GM18909 (cell line): Measurements from ENCODE around the gene HSPB1.
"Not testable (repeated sequence)": the region's sequence is repeated elsewhere in the genome, so short reads cannot be mapped to it uniquely, and the experiment has no call there.

Experiments used
- ATAC-seq: cut with Tn5 transposase; IDR thresholded peaks from one replicate; pipeline ENCODE4 v1.9.1; 2021; ENCODE audit warnings: mild to moderate bottlenecking; ENCODE audit not compliant: unreplicated experiment, poor library complexity

HSPB1 gene

GRCh38 chr7:76302347-76303201 is at the start of gene HSPB1:
TSS of gene HSPB1 (plus strand) at chr7:76302673. CDS start at chr7:76302713, 40 bp downstream.
- ATAC-seq, result peak; percentile 59

GRCh38 chr7:76254781-76255180 is 47.7 kb upstream of the HSPB1 start:
- ATAC-seq, result no peak

- no peak for ATAC-seq
Measured at GRCh38 chr7:76257973-76258372, 44.5 kb upstream of the HSPB1 start.

DNA sequence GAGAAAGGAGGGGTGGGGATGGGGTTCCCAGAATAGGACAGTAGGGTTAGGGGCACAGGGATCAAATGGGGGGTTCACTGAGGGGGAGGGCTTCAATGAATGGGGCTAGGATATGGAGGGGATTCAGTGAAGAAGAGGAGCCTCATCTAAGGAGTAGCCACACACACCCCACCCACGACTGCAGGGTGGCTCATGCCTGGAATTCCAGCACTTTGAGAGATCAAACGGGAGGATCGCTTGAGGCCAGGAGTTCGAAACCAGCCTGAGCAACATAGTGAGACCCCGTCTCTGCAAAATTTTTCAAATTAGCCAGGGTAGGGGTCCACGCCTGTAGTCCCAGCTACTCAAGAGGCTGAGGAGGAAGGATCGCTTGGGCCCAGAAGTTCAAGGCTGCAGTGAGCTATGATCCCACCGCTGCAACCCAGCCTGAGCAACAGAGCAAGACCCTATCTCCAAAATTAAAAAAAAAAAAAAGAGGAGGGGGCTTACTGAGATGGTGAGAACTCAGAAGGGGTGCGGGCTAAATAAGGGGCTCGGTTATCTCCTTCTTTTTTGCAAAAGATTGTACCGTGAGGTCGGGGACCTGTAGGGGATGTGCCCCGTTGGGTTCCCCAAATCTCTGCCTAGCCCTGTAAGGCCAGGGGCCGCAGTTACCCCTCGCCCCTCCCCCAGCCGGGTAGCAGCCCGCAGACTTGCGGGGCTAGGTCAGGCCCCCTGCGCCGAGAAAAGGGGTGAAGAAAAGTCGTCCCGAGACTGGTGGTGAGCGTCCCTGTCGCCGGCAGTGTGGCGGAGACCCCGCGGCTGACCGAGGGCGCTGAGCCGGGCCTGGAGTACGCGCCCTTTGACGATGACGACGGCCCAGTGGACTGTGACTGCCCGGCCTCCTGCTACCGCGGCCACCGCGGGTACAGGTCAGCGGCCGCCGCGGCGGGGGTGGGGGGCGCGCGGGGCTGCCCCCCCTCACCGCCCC is 43.1 kb upstream of the HSPB1 start:
- no peak for ATAC-seq

DNA sequence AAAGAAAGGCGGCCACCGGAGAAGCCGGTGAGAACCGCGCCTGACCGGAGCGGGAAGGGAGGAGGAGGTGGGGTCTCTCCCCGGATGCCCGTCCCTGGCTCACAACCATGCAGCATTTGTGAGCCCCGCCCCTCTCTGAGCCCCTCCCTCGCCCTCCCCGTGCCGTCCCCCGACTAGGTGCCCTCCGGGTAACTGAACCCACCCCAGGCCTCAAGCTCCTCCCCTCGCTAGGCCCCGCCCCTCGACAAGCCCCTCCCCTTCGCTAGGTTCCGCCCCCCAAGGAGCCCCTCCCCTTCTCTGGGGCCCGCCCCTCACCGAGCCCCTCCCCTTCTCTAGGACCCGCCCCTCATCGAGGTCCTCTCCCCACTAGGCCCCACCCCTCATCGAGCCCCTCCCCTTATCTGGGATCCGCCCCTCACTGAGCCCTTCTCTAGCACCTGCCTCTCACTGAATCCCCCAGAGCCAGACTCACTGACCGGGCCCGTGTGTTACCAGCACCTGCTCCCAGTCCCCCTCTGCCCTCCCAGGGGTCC is 42.2 kb upstream of the HSPB1 start:
- no peak for ATAC-seq

- ATAC-seq, result no peak
Measured at GRCh38 chr7:76261329-76261728, 41.1 kb upstream of the HSPB1 start.

GRCh38 chr7:76261931-76262330 is 40.5 kb upstream of the HSPB1 start:
- ATAC-seq, result no peak

DNA sequence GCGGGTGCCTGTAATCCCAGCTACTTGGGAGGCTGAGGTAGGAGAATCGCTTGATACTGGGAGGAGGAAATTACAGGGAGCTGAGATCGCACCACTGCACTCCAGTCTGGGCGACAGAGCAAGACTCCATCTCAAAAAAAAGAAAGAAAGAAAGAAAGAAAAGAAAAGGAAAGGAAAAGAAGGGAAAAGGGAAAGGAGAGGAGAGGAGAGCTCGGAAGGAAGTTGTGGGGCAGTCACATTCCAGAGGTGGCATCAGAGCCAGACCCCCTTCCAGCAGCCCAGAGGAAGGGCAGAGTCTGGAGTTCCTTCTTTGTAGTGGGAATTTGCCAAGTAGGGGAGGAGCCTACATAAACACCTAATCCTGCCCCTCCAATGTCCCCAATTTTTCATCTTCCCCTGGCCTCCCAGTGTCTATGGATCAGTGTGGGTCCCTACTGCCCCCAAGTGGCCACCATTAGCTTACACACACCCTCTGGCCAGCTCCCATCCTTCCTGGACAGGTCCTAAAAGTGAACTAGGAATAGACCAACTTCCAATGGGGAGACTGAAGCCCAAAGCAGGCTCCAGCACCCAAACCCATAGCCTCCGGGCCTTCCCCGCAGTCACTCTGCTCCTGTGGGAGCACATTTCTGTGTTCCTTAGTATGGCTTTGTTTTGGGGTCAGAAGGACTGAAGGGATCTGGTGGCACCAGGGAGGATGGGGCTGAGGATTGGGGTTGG is 39.6 kb upstream of the HSPB1 start:
- ATAC-seq, result no peak

DNA sequence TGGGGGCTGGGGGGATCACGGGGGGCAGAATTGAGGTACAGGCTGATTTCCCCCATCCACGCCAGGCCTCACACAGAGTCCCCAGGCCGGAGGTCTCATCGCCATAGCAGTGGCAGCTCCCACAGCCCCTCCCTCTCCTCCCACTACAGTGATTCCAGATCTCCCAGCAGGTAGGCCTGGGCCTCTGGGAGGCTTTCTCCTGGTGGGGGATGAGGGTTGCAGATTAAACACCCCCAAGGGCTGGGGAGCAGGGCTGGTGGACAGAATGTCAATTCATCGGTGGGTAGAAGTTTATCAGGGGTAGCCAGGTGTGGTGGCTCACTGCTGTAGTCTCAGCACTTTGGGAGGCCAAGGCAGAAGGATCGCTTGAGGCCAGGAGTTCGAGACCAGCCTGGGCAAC is 37.2 kb upstream of the HSPB1 start:
- no peak for ATAC-seq

DNA sequence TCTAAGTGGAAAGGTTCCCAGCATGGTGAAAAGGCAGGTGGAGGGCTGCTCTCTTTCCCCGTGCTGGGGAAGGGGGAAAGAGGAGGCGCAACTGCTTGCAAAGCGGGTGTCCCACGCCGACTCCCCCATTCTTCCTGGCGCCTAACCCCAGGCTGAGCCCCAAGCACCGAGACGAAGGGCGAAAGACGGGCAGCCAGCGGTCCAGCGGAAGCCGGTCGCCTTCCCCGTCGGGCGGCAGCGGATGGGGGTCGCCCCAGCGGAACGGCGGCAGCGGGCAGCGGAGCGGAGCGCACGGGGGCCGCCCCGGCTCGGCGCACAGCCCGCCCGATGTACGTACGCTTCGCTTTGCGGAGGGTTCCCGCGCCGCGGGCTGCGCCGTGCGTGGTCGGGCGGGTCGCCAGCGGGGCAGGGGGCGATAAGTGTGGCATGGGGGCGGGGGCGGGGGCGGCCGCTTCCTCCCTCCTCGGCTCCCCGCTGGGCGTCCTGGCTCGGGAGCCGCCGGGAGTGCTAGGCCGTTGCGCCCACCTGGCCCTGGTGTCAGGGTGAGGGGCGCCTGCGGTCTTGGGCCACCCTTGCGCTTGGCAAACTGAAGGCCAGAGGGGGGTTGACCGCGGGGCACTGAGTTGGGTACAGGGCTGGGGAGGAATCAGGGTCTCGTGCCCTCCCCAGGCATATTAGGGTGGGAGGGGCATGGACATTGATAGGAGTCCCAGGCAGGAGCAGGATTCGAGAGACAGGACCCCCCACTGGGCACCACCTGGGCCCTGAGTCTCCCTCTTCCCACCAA is 35.2 kb upstream of the HSPB1 start:
- ATAC-seq, result no peak

- no peak for ATAC-seq
Measured at GRCh38 chr7:76267894-76268183, 34.6 kb upstream of the HSPB1 start.

- no peak for ATAC-seq
Measured at GRCh38 chr7:76268376-76268775, 34.1 kb upstream of the HSPB1 start.

DNA sequence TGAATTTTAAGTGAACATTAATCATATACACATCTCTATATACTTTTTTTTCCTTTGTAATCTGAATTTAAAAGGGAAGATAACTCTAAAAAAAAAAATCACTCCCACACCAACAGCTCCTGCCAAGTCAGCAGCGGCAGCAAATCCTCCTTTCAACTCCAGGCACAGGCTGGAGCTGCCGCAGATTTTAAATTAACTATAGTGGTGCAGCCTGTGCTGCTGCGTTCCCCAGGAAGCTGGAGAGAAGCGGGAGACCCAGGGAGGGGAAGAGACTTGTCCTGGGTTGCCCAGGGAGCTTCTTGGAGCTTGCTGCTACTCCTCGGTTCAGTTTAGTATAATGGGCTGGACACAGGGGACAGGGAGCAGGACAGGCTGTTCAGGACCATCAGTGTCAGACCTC is 32.6 kb upstream of the HSPB1 start:
- no peak for ATAC-seq

GRCh38 chr7:76271384-76271783 is 31.1 kb upstream of the HSPB1 start:
- ATAC-seq, result not testable (repeated sequence)

DNA sequence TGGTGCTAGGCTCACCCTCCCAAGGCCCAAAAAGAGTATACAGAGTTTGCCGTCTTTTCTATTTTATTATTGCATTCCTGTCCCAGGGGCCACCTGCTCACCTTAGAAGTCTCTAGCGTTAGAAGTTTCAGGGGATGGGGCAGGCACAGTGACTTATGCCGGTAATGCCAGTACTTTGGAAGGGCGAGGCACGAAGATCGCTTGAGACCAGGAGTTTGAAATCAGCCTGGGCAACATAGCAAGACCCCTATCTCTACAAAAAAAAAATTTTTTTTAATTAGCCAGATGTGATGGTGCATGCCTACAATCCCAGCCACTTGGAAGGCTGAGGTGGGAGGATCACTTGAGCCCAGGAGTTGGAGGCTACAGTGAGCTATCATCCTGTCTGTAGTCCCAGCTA is 30.3 kb upstream of the HSPB1 start:
- no peak for ATAC-seq

DNA sequence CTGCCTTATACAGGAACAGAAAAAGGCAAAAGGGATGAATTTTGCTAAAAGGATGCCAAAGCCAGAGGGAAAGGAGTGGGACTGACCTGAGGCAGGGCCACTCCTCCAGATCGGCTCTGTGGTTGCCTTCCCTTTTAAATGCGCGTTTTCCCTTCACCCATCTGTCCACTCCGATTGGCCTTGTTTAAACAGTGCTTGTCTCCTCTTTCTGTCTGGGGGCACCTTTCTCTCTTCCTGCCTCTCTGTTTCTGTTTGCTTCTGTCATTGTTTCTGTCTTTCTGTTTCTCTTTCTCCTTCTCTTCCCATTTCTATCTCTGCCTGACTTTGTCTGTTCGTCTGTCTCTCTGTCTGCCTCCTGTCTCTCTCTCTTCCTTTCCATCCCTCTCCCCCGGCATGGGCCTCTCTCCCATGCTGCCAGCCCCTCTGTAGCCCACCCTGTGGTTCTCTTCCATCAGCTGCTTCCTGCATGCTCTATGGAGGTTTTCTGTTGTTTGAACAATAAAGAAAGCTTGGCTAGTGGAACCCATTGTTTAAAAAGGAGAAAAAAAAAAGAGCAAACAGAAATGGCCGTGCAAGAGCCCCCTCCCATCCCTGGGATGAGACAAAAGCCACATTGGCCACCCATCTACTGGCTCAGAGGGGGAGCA is 29.5 kb upstream of the HSPB1 start:
- no peak for ATAC-seq

DNA sequence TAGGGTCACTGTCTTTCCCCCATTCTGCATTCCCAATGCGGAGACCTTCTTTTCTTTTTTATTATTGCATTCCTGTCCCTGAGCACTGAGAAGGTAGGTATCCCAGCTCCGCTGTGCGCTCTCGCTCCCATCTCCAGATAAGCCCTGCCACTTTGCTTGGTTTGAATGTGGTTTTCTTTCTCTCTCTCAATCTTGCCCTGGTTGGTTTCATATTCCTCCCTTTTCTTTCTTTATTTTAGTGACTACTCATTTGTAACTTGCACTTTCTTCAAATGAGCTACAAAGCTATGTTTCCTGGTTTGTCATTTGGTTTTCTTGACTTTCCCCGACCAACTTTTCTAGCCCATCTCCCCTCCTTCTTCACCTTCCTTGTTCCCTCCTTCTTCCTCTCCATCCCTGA is 29.0 kb upstream of the HSPB1 start:
- no peak for ATAC-seq

DNA sequence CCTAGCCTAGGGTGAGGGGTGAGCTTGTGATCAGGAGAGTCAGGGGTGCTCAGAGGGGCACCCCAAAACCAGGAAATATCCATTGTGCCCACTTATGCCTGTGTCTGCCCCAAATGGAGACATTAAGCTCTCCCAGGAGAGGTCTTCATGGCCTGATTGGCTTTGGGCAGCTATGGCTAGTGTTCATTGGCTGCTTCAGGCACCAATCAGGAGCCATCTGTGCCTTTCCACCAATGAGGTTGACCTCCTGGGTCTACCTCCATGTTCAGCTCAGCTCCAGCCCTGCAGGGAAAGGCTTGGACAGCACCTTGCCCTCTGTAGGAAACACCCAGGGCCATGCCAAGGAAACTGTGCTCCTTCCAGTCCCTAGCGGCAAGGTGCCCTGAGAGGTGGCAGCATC is 23.9 kb upstream of the HSPB1 start:
- ATAC-seq, result no peak

DNA sequence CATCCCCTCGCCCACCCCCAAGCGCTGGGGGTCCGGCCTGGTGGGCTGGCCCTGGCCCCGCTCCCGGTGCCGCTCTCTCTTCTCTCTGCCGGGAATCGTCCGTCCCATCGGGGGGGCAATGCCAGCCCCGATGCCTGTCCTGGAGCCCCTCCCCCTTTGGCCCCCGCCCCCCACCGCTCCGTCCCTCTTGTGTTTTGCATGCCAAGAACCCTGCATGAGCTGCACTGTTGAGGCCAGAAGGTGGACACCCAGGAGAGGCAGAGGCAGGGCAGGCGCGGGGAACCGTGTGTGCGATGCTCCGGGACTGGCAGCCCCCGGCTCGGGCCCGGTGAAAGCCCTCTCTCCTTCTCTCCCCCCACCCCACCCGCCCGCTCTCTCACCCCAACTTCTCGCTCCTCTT is 22.1 kb upstream of the HSPB1 start:
- no peak for ATAC-seq
